Neuronal stem cell (in vitro differentiated cells): ENCODE measurements around the gene PTPN11.

Experiments
- DNase-seq: peaks from one replicate; pipeline ENCODE4 v3.0.0-alpha.2; 2013; ENCODE audit warnings: low spot score
- H2AFZ ChIP-seq: one replicate; pipeline ENCODE4 v1.6.1; 2013; ENCODE audit warnings: mild to moderate bottlenecking, low read length, inconsistent platforms
- H2AK5ac ChIP-seq: 2 replicates; pipeline ENCODE4 v1.6.1; 2013; ENCODE audit warnings: low read depth, mild to moderate bottlenecking, inconsistent platforms, low read length, moderate library complexity, mixed read lengths
- H2BK120ac ChIP-seq: 2 replicates; pipeline ENCODE4 v1.6.1; 2013; ENCODE audit warnings: low read depth, mild to moderate bottlenecking, inconsistent platforms, low read length, moderate library complexity, mixed read lengths
- H2BK12ac ChIP-seq: one replicate; pipeline ENCODE4 v1.6.1; 2013; ENCODE audit warnings: low read length, inconsistent platforms
- H2BK15ac ChIP-seq: 2 replicates; pipeline ENCODE4 v1.6.1; 2013; ENCODE audit warnings: mild to moderate bottlenecking, low read length, inconsistent platforms, mixed read lengths
- H2BK5ac ChIP-seq: one replicate; pipeline ENCODE4 v1.6.1; 2013; ENCODE audit warnings: inconsistent platforms, mild to moderate bottlenecking, low read length, moderate library complexity
- H3K14ac ChIP-seq: one replicate; pipeline ENCODE4 v1.6.1; 2013; ENCODE audit warnings: low read length, inconsistent platforms
- H3K18ac ChIP-seq: 2 replicates; pipeline ENCODE4 v1.6.1; 2013; ENCODE audit warnings: low read length, inconsistent platforms
- H3K23ac ChIP-seq: 2 replicates; pipeline ENCODE4 v1.6.1; 2013; ENCODE audit warnings: low read depth, mild to moderate bottlenecking, mixed read lengths, low read length, inconsistent platforms; ENCODE audit not compliant: poor library complexity
- H3K27ac ChIP-seq: replicated peaks from 3 replicates; pipeline ENCODE4 v1.5.1; 2013; ENCODE audit warnings: low read length, inconsistent platforms
- H3K27me3 ChIP-seq, 3 experiments: 2 replicates each; pipeline ENCODE4 v1.6.1; 2013; ENCODE audit warnings: low read length in 3 of 3, mild to moderate bottlenecking in 2 of 3, inconsistent platforms in 1 of 3, low read depth in 1 of 3, mixed read lengths in 1 of 3, moderate library complexity in 1 of 3; ENCODE audit not compliant: control insufficient read depth in 3 of 3, insufficient read depth in 3 of 3
- H3K36me3 ChIP-seq, 2 donors: replicated peaks in 1 of 2; 2 replicates each; pipeline ENCODE4 v1.6.1; 2013; ENCODE audit warnings: low read length in 2 of 2; ENCODE audit not compliant: control insufficient read depth in 2 of 2, insufficient read depth in 2 of 2
- H3K4ac ChIP-seq: 2 replicates; pipeline ENCODE4 v1.6.1; 2013; ENCODE audit warnings: inconsistent platforms, mild to moderate bottlenecking, low read length, moderate library complexity
- H3K4me1 ChIP-seq, 2 donors: 1 replicate in 1 of 2; 2 replicates in 1 of 2; pipeline ENCODE4 v1.6.1; 2013; ENCODE audit warnings: low read length in 2 of 2, low read depth in 1 of 2; ENCODE audit not compliant: control insufficient read depth in 2 of 2, insufficient read depth in 1 of 2
- H3K4me2 ChIP-seq: one replicate; pipeline ENCODE4 v1.6.1; 2013; ENCODE audit warnings: mild to moderate bottlenecking, low read length, inconsistent platforms; ENCODE audit not compliant: insufficient read depth, poor library complexity, severe bottlenecking
- H3K4me3 ChIP-seq, 2 donors: 2 replicates each; pipeline ENCODE4 v1.5.1; 2013; ENCODE audit warnings: low read length in 2 of 2, mild to moderate bottlenecking in 2 of 2, inconsistent platforms in 1 of 2, moderate library complexity in 1 of 2
- H3K79me1 ChIP-seq: one replicate; pipeline ENCODE4 v1.6.1; 2013; ENCODE audit warnings: low read depth, mild to moderate bottlenecking, inconsistent platforms, low read length, moderate library complexity
- H3K9ac ChIP-seq: one replicate; pipeline ENCODE4 v1.6.1; 2013; ENCODE audit warnings: mild to moderate bottlenecking, low read depth, low read length, inconsistent platforms; ENCODE audit not compliant: poor library complexity
- H3K9me3 ChIP-seq, 2 donors: replicated peaks in 1 of 2; 2 replicates each; pipeline versions ENCODE3 to v1.6.1; 2013; ENCODE audit warnings: low read length in 2 of 2, mild to moderate bottlenecking in 2 of 2, inconsistent platforms in 1 of 2, low read depth in 1 of 2, mixed read lengths in 1 of 2, moderate library complexity in 1 of 2; ENCODE audit not compliant: control insufficient read depth in 2 of 2, insufficient read depth in 1 of 2
- H4K8ac ChIP-seq: one replicate; pipeline ENCODE4 v1.6.1; 2013; ENCODE audit warnings: low read depth, mild to moderate bottlenecking, inconsistent platforms, low read length, moderate library complexity
- H4K91ac ChIP-seq: one replicate; pipeline ENCODE4 v1.6.1; 2013; ENCODE audit warnings: low read length, low read depth, mild to moderate bottlenecking, inconsistent platforms; ENCODE audit not compliant: poor library complexity
- WGBS, 2 donors: extraction: QIAGEN DNeasy Blood & Tissue Kit; methylation state at CpG; one replicate each; pipeline ENCODE4 v1.1.7; 2013; ENCODE audit warnings: missing lambda C conversion rate in 2 of 2, mixed read lengths in 1 of 2; ENCODE audit not compliant: insufficient read length in 2 of 2, insufficient replicate concordance in 1 of 2; ENCODE audit errors: extremely low coverage in 2 of 2; 5-methylcytosine and 5-hydroxymethylcytosine counted together

Gene PTPN11

GRCh38 chr12:112480931-112481330, 62.2 kb downstream of the PTPN11 start:
- Histone ChIP-seq H3K79me1 (no peaks in the 10 kb centered on the region), H3K9ac (peak overlapping the region; percentile 9), H3K36me3 (peaks cover 18 to 92% of the 10 kb centered on the region in 2 donors), H3K4me1 (no peaks in the 10 kb centered on the region), H3K4me2 (no peak overlapping the region), H2BK5ac (no peak overlapping the region), H3K27ac (no peak overlapping the region), H2AFZ (no peak overlapping the region), H3K14ac (no peak overlapping the region), H3K4me3 (no peak overlapping the region), H3K27me3 (no peaks in the 10 kb centered on the region), H3K18ac (no peak overlapping the region), H2AK5ac (no peak overlapping the region), H2BK120ac (no peak overlapping the region), H4K91ac (no peak overlapping the region), H2BK12ac (no peak overlapping the region), H2BK15ac (no peak overlapping the region), H3K23ac (no peak overlapping the region), H3K4ac (no peak overlapping the region), H4K8ac (no peak overlapping the region), H3K9me3 (peaks cover 2 to 14% of the 10 kb centered on the region in 2 donors)
- DNase-seq = no peak
- no CpG with 5 or more reads among the region's 4 CpGs for WGBS, 2 donors

GRCh38 chr12:112482733-112483132, 64.0 kb downstream of the PTPN11 start:
- Histone ChIP-seq H3K4ac (no peak overlapping the region), H3K18ac (no peak overlapping the region), H4K91ac (no peak overlapping the region), H3K4me2 (no peak overlapping the region), H2BK15ac (no peak overlapping the region), H2BK120ac (no peak overlapping the region), H2BK12ac (no peak overlapping the region), H3K4me3 (no peak overlapping the region), H3K14ac (no peak overlapping the region), H3K27ac (no peak overlapping the region), H3K9ac (no peak overlapping the region), H3K9me3 (peaks cover 2 to 14% of the 10 kb centered on the region in 2 donors), H3K27me3 (no peaks in the 10 kb centered on the region), H2AK5ac (no peak overlapping the region), H2BK5ac (no peak overlapping the region), H3K23ac (no peak overlapping the region), H2AFZ (no peak overlapping the region), H4K8ac (no peak overlapping the region), H3K36me3 (peaks cover 22 to 92% of the 10 kb centered on the region in 2 donors), H3K4me1 (no peaks in the 10 kb centered on the region), H3K79me1 (no peaks in the 10 kb centered on the region)
- DNase-seq = no peak
- WGBS, 2 donors = no CpG with 5 or more reads among the region's 2 CpGs

GRCh38 chr12:112486361-112486760, 67.6 kb downstream of the PTPN11 start:
- Histone ChIP-seq H4K91ac (no peak overlapping the region), H4K8ac (no peak overlapping the region), H2BK12ac (no peak overlapping the region), H3K4me3 (no peak overlapping the region), H2AFZ (no peak overlapping the region), H3K36me3 (peaks cover 28 to 93% of the 10 kb centered on the region in 2 donors), H2BK5ac (no peak overlapping the region), H3K4ac (no peak overlapping the region), H3K23ac (no peak overlapping the region), H2BK15ac (no peak overlapping the region), H2AK5ac (no peak overlapping the region), H3K27ac (no peak overlapping the region), H2BK120ac (no peak overlapping the region), H3K9me3 (no peaks in the 10 kb centered on the region), H3K79me1 (no peaks in the 10 kb centered on the region), H3K4me1 (no peaks in the 10 kb centered on the region), H3K9ac (no peak overlapping the region), H3K27me3 (no peaks in the 10 kb centered on the region), H3K14ac (no peak overlapping the region), H3K18ac (no peak overlapping the region), H3K4me2 (no peak overlapping the region)
- DNase-seq = no peak
- WGBS, 2 donors = no CpG with 5 or more reads among the region's 12 CpGs

- Histone ChIP-seq H3K9ac (no peak overlapping the region), H3K4me2 (no peak overlapping the region), H4K8ac (no peak overlapping the region), H3K9me3 (no peaks in the 10 kb centered on the region), H3K4me1 (no peaks in the 10 kb centered on the region), H2BK12ac (no peak overlapping the region), H3K4me3 (no peak overlapping the region), H4K91ac (no peak overlapping the region), H3K18ac (no peak overlapping the region), H3K4ac (no peak overlapping the region), H3K23ac (no peak overlapping the region), H2BK5ac (no peak overlapping the region), H3K36me3 (peaks cover 20 to 93% of the 10 kb centered on the region in 2 donors), H3K27me3 (no peaks in the 10 kb centered on the region), H2BK120ac (no peak overlapping the region), H3K14ac (no peak overlapping the region), H3K27ac (no peak overlapping the region), H2AFZ (no peak overlapping the region), H2AK5ac (no peak overlapping the region), H3K79me1 (no peaks in the 10 kb centered on the region), H2BK15ac (no peak overlapping the region)
- no CpG with 5 or more reads among the region's 6 CpGs for WGBS, 2 donors
- DNase-seq = no peak
Observed at GRCh38 chr12:112488257-112488876, 69.6 kb downstream of the PTPN11 start.
